K562 (cell line): Measurements from ENCODE around the gene DAPK1. TPM values are rescaled to one million over a fixed set of nuclear protein-coding genes. Genes with fewer than 3 reads are reported as not detected.

Source experiments
- CBFA2T2 ChIP-seq: fragments of 450-650 bp; conservative IDR thresholded peaks from 2 replicates; pipeline ENCODE4 v1.6.1; 2017; ENCODE audit warnings: mild to moderate bottlenecking
- CBX1 ChIP-seq: sonication (generic); IDR thresholded peaks from 2 replicates; pipeline ENCODE4 v1.6.1; 2016; ENCODE audit warnings: antibody characterized with exemption, low read depth, mild to moderate bottlenecking
- CBX3 ChIP-seq, 2 experiments: IDR thresholded peaks; 1 replicate in 1 of 2; 2 replicates in 1 of 2; pipeline ENCODE4 v1.6.1; 2012; ENCODE audit warnings: inconsistent platforms in 2 of 2, low read length in 2 of 2, borderline replicate concordance in 1 of 2, control low read depth in 1 of 2
- CBX5 ChIP-seq: IDR thresholded peaks from 2 replicates; pipeline ENCODE4 v1.6.1; 2014; ENCODE audit warnings: low read depth, borderline replicate concordance
- CHCHD3 ChIP-seq: fragments of 250-450 bp; sonication (Bioruptor Pico); IDR thresholded peaks from 2 replicates; pipeline ENCODE4 v2.1.2; 2022; ENCODE audit warnings: mild to moderate bottlenecking
- CTBP1 ChIP-seq: fragments of 450-650 bp; IDR thresholded peaks from 2 replicates; pipeline ENCODE4 v1.6.1; 2016; ENCODE audit warnings: borderline replicate concordance
- E2F4 ChIP-seq: sonication (generic); formaldehyde crosslinking; IDR thresholded peaks from 2 replicates; pipeline ENCODE4 v1.8.0; 2022; ENCODE audit warnings: mild to moderate bottlenecking, low read depth, missing genetic modification reagents
- E4F1 ChIP-seq: fragments of 250-450 bp; sonication (Bioruptor Pico); IDR thresholded peaks from 2 replicates; pipeline ENCODE4 v1.5.0; 2021; ENCODE audit warnings: mild to moderate bottlenecking, borderline replicate concordance
- EHMT2 ChIP-seq: fragments of 450-650 bp; IDR thresholded peaks from 2 replicates; pipeline ENCODE4 v1.6.1; 2018; ENCODE audit warnings: antibody characterized with exemption
- HDAC8 ChIP-seq: fragments of 450-650 bp; IDR thresholded peaks from 2 replicates; pipeline ENCODE4 v1.6.1; 2016; ENCODE audit warnings: mild to moderate bottlenecking, missing genetic modification characterization, moderate library complexity, missing compliant biosample characterization
- MCM2 ChIP-seq: fragments of 450-650 bp; IDR thresholded peaks from 2 replicates; pipeline ENCODE4 v1.6.1; 2017; ENCODE audit warnings: low read depth, mild to moderate bottlenecking
- PBX2 ChIP-seq, 2 experiments: IDR thresholded peaks in 1 of 2; conservative IDR thresholded peaks in 1 of 2; 2 replicates each; pipeline ENCODE4 v1.6.1; 2016; ENCODE audit warnings: low read depth in 2 of 2, mild to moderate bottlenecking in 1 of 2, missing compliant biosample characterization in 1 of 2, missing genetic modification characterization in 1 of 2, moderate library complexity in 1 of 2
- RFX1 ChIP-seq: fragments of 450-650 bp; IDR thresholded peaks from 2 replicates; pipeline ENCODE4 v1.6.1; 2016; ENCODE audit warnings: mild to moderate bottlenecking, moderate library complexity
- SNRNP70 ChIP-seq: fragments of 200-400 bp; formaldehyde crosslinking; optimal IDR thresholded peaks from 2 replicates; pipeline ENCODE3; 2017; ENCODE audit warnings: low read depth, low read length
- TRIM24 ChIP-seq, 2 experiments: fragments of 450-650 bp; IDR thresholded peaks; 2 replicates each; pipeline ENCODE4 v1.6.1; 2016
- TRIM28 ChIP-seq: fragments of 450-650 bp; IDR thresholded peaks from 2 replicates; pipeline ENCODE4 v1.6.1; 2017
- ZFP36 ChIP-seq: fragments of 150-350 bp; IDR thresholded peaks from 2 replicates; pipeline ENCODE4 v1.6.1; 2018; ENCODE audit warnings: low read length, low read depth; ENCODE audit not compliant: partially characterized antibody
- ZNF24 ChIP-seq: fragments of 450-650 bp; IDR thresholded peaks from 2 replicates; pipeline ENCODE4 v1.6.1; 2016
- ZNF398 ChIP-seq: fragments of 250-450 bp; sonication (Bioruptor Pico); IDR thresholded peaks from 2 replicates; pipeline ENCODE4 v1.8.0; 2021; ENCODE audit warnings: moderate library complexity, mild to moderate bottlenecking, inconsistent platforms
- polyA plus RNA-seq, 8 experiments: library from polyadenylated mRNA; depleted of rRNA in 4 of 8; stranded (reverse) in 5 of 8; unstranded in 3 of 8; fragments of >200 nt; fragmentation: Nextera tagmentation in 2 of 8; fragmentation: Illumina TruSeq in 1 of 8; extraction: Ambion mirVana in 2 of 8; extraction: Trizol in 1 of 8; gene quantifications; 2 replicates each; pipeline versions ENCODE4 v1.2.1 to v1.2.3, GENCODE V29; 2011 to 2014; ENCODE audit warnings: inconsistent platforms in 1 of 8, missing spikeins in 1 of 8
- total RNA-seq, 7 experiments: library from RNA; depleted of rRNA in 6 of 7; stranded (reverse); fragments of >200 nt in 6 of 7; fragmentation: Illumina TruSeq in 2 of 7; extraction: Trizol in 2 of 7; gene quantifications; 2 replicates each; pipeline versions ENCODE4 v1.2.1 to v1.2.3, GENCODE V29; 2011 to 2021; ENCODE audit warnings: low replicate concordance in 1 of 7

Gene DAPK1
- total and polyA plus RNA-seq, 9 of the 15 experiments (the other 6 are each of a cell fraction or from before 2014, with no cell fraction given), result 1.7 to 26.4 (median 15.8) TPM

GRCh38 chr9:87455407-87455806 is 42.3 kb upstream of the DAPK1 start (continued):
- TF ChIP-seq EHMT2 (no peak), SNRNP70 (no peak), CBX3 (IDR thresholded peaks at IDR 0.05; ENCODE audit: borderline replicate concordance in 1 of 2, low read length in 2 of 2) (peak in 1 of 2 experiments; percentile 71; a peak in 2 of 3 replicates), RFX1 (no peak), ZNF398 (CRISPR knock-in tag) (no peak), PBX2 (CRISPR knock-in tag; IDR thresholded peaks at IDR 0.05; ENCODE audit: low read depth) (no peak), PBX2 (tag; conservative IDR thresholded peaks at IDR 0.05; ENCODE audit: low read depth) (no peak), CBFA2T2 (no peak), MCM2 (no peak), CBX1 (peak; percentile 73; the same call in 1 of the 2 replicates), ZFP36 (peak; percentile 97), TRIM28 (peak; percentile 88), CHCHD3 (CRISPR knock-in tag) (no peak), HDAC8 (tag) (no peak), E4F1 (CRISPR knock-in tag) (no peak), ZNF24 (no peak), TRIM24 (IDR thresholded peaks at IDR 0.05) (peak in 1 of 2 experiments; percentile 36; a peak in 1 of 4 replicates), CTBP1 (no peak), CBX5 (0 out of 2 replicates have a peak, but pooled peaks have one; percentile 72), E2F4 (CRISPR knock-in tag) (no peak)
